Peyer's patch (tissue), 4 donors: ENCODE measurements around the gene DCANP1.

Experiments used
- CTCF ChIP-seq, 6 experiments: fragments of 450-650 bp in 4 of 6; fragments of 200-600 bp in 2 of 6; sonication (generic) in 1 of 6; IDR thresholded peaks; one replicate each; pipeline ENCODE4 v1.5.1; 2017 to 2019; ENCODE audit warnings: antibody characterized with exemption in 6 of 6, mild to moderate bottlenecking in 3 of 6, moderate library complexity in 1 of 6
- POLR2A ChIP-seq, 2 donors: fragments of 450-650 bp; IDR thresholded peaks; one replicate each; pipeline ENCODE4 v1.5.1; 2017; ENCODE audit warnings: antibody characterized with exemption in 2 of 2, mild to moderate bottlenecking in 2 of 2, moderate library complexity in 2 of 2

- TF ChIP-seq CTCF (IDR thresholded peaks at IDR 0.05) = no peak
- no peak for TF ChIP-seq POLR2A (IDR thresholded peaks at IDR 0.05)
Measured at GRCh38 chr5:135491552-135492318, 44.6 kb upstream of the DCANP1 start.
